SU-DHL-6 (cell line): ENCODE measurements around the gene OMA1.

Source experiments
- CTCF ChIP-seq: fragments of 200-600 bp; sonication (generic); IDR thresholded peaks from one replicate; pipeline ENCODE4 v1.5.1; 2017; ENCODE audit warnings: antibody characterized with exemption, mild to moderate bottlenecking, low read length, moderate library complexity; ENCODE audit not compliant: insufficient read depth, poor library complexity, severe bottlenecking
- EZH2phosphoT487 ChIP-seq: fragments of 200-600 bp; sonication (generic), shearing (Covaris generic); conservative IDR thresholded peaks from 2 replicates; pipeline ENCODE4 v1.6.1; 2018; ENCODE audit warnings: mild to moderate bottlenecking, antibody characterized with exemption, low read length, moderate library complexity, mixed read lengths

GRCh38 chr1:58443986-58444868 lies 102.3 kb downstream of the OMA1 start:
- TF ChIP-seq CTCF (no peak), EZH2phosphoT487 (no peak)
